ENCODE measurements around the gene SLAMF8. TPM values are rescaled to one million over a fixed set of nuclear protein-coding genes. Genes with fewer than 3 reads are reported as not detected.

The SLAMF8 gene
- total and polyA plus RNA-seq, 2 of the 8 experiments (the other 6 are each of a cell fraction or from before 2014, with no cell fraction given), result not detected

DNA sequence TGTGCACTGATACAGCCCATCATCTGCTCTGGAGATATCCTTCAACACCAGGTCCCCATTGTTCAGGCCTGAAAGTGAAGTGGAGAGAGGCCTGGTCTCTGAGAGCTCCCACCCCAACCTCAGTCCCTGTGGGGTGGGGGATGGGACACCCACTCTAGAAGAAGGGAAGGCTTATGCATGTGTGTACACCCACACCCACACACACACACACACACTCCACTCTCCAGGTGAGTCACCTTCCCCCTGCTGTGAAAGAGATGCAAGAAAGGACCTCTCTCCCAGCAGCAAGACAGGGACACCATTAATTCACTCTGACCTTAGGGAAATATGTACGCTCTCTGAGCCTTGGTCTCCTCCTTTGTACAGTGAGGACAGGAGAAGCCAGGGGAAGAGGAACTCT, 29.9 kb downstream of the SLAMF8 start:
- Histone ChIP-seq H4K20me1 (replicated peaks in 1 of 2; ENCODE audit: control insufficient read depth in 1 of 2, insufficient read depth in 2 of 2, low read length in 2 of 2) (no peaks in the 10 kb centered on the region), H3K27ac (ENCODE audit: low read depth, low read length) (no peak overlapping the region), H3K14ac (ENCODE audit: insufficient read length) (no peak overlapping the region), H3K9me3 (ENCODE audit: insufficient read depth in 2 of 2, low read depth in 1 of 2, low read length in 1 of 2) (no peaks in the 10 kb centered on the region; a peak in 1 of 4 replicates), H3K23me2 (ENCODE audit: low read depth, low read length) (peaks cover 10% of the 10 kb centered on the region; the same call in 1 of the 2 replicates), H2BK15ac (ENCODE audit: low read length) (no peak overlapping the region), H3K23ac (ENCODE audit: insufficient read length) (no peak overlapping the region), H4K5ac (ENCODE audit: insufficient read length, low read depth, low read length) (no peak overlapping the region), H4K91ac (replicated peaks; ENCODE audit: insufficient read length, low read length) (no peak overlapping the region), H2BK5ac (ENCODE audit: low read depth, low read length) (no peak overlapping the region), H2BK120ac (replicated peaks; ENCODE audit: low read depth, low read length) (no peak overlapping the region), H3K18ac (ENCODE audit: extremely low read depth, low read length) (no peak overlapping the region), H3K79me1 (ENCODE audit: low read depth, low read length) (no peaks in the 10 kb centered on the region), H2AFZ (ENCODE audit: low read length) (no peak overlapping the region), H4K8ac (ENCODE audit: extremely low read depth, insufficient read depth, low read length) (no peak overlapping the region), H3K9ac (replicated peaks in 1 of 4; ENCODE audit: extremely low read depth in 1 of 4, low read depth in 3 of 4, low read length in 3 of 4) (no peak overlapping the region), H2BK12ac (ENCODE audit: low read depth, low read length) (0 out of 2 replicates have a peak overlapping the region, but pooled peaks have one; percentile 34), H3K27me3 (replicated peaks in 1 of 4; ENCODE audit: control insufficient read depth in 3 of 4, extremely low read depth in 1 of 4, insufficient read depth in 3 of 4, low read length in 3 of 4) (peaks cover 7 to 33% (median 24%) of the 10 kb centered on the region in 4 experiments), H3K4me3 (ENCODE audit: extremely low read depth in 1 of 4, insufficient read depth in 2 of 4, low read depth in 3 of 4, low read length in 4 of 4) (no peak overlapping the region), H2AK5ac (ENCODE audit: low read depth, low read length) (no peak overlapping the region), H2BK20ac (ENCODE audit: low read length) (no peak overlapping the region), H3K79me2 (ENCODE audit: control insufficient read depth in 1 of 2, insufficient read depth in 2 of 2, low read length in 2 of 2) (no peaks in the 10 kb centered on the region), H3K56ac (replicated peaks; ENCODE audit: insufficient read length, low read depth, low read length) (no peak overlapping the region), H3K4me2 (ENCODE audit: insufficient read depth in 1 of 2, low read depth in 2 of 2, low read length in 2 of 2) (no peak overlapping the region), H3K4me1 (replicated peaks in 1 of 4; ENCODE audit: control insufficient read depth in 3 of 4, insufficient read depth in 4 of 4, low read length in 3 of 4) (peaks cover 0 to under 1% (median 0%) of the 10 kb centered on the region in 4 experiments; a peak in 2 of 7 replicates), H3K36me3 (ENCODE audit: control insufficient read depth in 2 of 4, insufficient read depth in 4 of 4, low read length in 3 of 4) (no peaks in the 10 kb centered on the region), H3K4ac (replicated peaks; ENCODE audit: insufficient read length, low read depth, low read length) (no peak overlapping the region)
- DNase-seq (ENCODE audit: low read depth in 1 of 2, low spot score in 2 of 2), result no peak
- POLR2A ChIA-PET (ENCODE audit: partially characterized antibody), result interaction anchor here (1.0 kb wide), 1 partner anchor 47 kb away, joined by 4 read pairs; no protein-coding TSS in a partner anchor
- TF ChIP-seq EP300 (IDR thresholded peaks at IDR 0.05; ENCODE audit: borderline replicate concordance in 1 of 2, low read depth in 2 of 2, low read length in 2 of 2), result no peak
- TF ChIP-seq SRF (IDR thresholded peaks at IDR 0.05; ENCODE audit: low read depth, low read length), result no peak
- TF ChIP-seq PHF8 (conservative IDR thresholded peaks at IDR 0.05; ENCODE audit: low read depth, low read length), result no peak
- TF ChIP-seq HDAC2 (IDR thresholded peaks at IDR 0.05; ENCODE audit: borderline replicate concordance in 1 of 2, low read depth in 2 of 2, low read length in 2 of 2), result no peak
- TF ChIP-seq JUN (IDR thresholded peaks at IDR 0.05; ENCODE audit: low read depth, low read length), result no peak
- TF ChIP-seq TBP (IDR thresholded peaks at IDR 0.05; ENCODE audit: low read depth, low read length), result no peak
- TF ChIP-seq GABPA (IDR thresholded peaks at IDR 0.05; ENCODE audit: borderline replicate concordance, insufficient read depth, low read length), result no peak
- no peak for TF ChIP-seq ATF3 (IDR thresholded peaks at IDR 0.05; ENCODE audit: insufficient read depth, low read depth, low read length)
- no peak for TF ChIP-seq ASH2L (IDR thresholded peaks at IDR 0.05; ENCODE audit: low read length)
- WGBS, 2 experiments (ENCODE audit: extremely low coverage in 1 of 2, insufficient coverage in 1 of 2, insufficient read length in 1 of 2, insufficient replicate concordance in 2 of 2, low coverage in 1 of 2, low lambda C conversion rate in 2 of 2, missing lambda C conversion rate in 1 of 2), result 89% methylated on average over 1 of the region's 1 CpG; no CpG with 5 or more reads in 1 of the 2 experiments
- CTCF ChIA-PET (ENCODE audit: partially characterized antibody), result interaction anchor here (0.7 to 14.8 kb wide), 7 partner anchors 26 to 150 kb away, joined by 3 to 111 read pairs (median 5); partner anchors contain the start of gene SLAMF8
- FAIRE-seq, result no peak
